H9 (cell line): ENCODE data around the gene JAK1. TPM values are rescaled to one million over a fixed set of nuclear protein-coding genes. Genes with fewer than 3 reads are reported as not detected.

Experiments used
- DNase-seq: peaks from one replicate; pipeline ENCODE4 v3.0.0-alpha.2; 2017
- H2AFZ ChIP-seq: one replicate; pipeline ENCODE4 v1.6.1; 2013; ENCODE audit warnings: mild to moderate bottlenecking, low read length, control low read depth, moderate library complexity
- H2AK5ac ChIP-seq: 2 replicates; pipeline ENCODE4 v1.6.1; 2013; ENCODE audit warnings: low read length, control low read depth, mixed read lengths; ENCODE audit not compliant: insufficient read length
- H2BK120ac ChIP-seq: one replicate; pipeline ENCODE4 v1.6.1; 2013; ENCODE audit warnings: low read depth, mild to moderate bottlenecking, low read length, control low read depth, inconsistent platforms; ENCODE audit not compliant: poor library complexity, severe bottlenecking
- H2BK12ac ChIP-seq: 2 replicates; pipeline ENCODE4 v1.6.1; 2013; ENCODE audit warnings: low read length, control low read depth, mixed read lengths, low read depth; ENCODE audit not compliant: insufficient read length
- H2BK15ac ChIP-seq: 2 replicates; pipeline ENCODE4 v1.6.1; 2013; ENCODE audit warnings: low read depth, low read length, control low read depth
- H2BK20ac ChIP-seq: one replicate; pipeline ENCODE4 v1.6.1; 2013; ENCODE audit warnings: low read depth, mild to moderate bottlenecking, low read length, control low read depth, inconsistent platforms; ENCODE audit not compliant: poor library complexity, severe bottlenecking
- H2BK5ac ChIP-seq: 2 replicates; pipeline ENCODE4 v1.6.1; 2013; ENCODE audit warnings: low read length, control low read depth, mixed read lengths; ENCODE audit not compliant: insufficient read length
- H3K14ac ChIP-seq: 2 replicates; pipeline ENCODE4 v1.6.1; 2013; ENCODE audit warnings: low read length, control low read depth; ENCODE audit not compliant: insufficient read depth
- H3K18ac ChIP-seq: 2 replicates; pipeline ENCODE4 v1.6.1; 2013; ENCODE audit warnings: low read depth, mild to moderate bottlenecking, mixed read lengths, low read length, control low read depth; ENCODE audit not compliant: insufficient read length
- H3K23ac ChIP-seq: 2 replicates; pipeline ENCODE4 v1.6.1; 2013; ENCODE audit warnings: low read length, control low read depth, mixed read lengths, low read depth; ENCODE audit not compliant: insufficient read length
- H3K23me2 ChIP-seq: 2 replicates; pipeline ENCODE4 v1.6.1; 2013; ENCODE audit warnings: low read depth, mild to moderate bottlenecking, mixed read lengths, low read length, control low read depth; ENCODE audit not compliant: insufficient read length, poor library complexity, severe bottlenecking
- H3K27ac ChIP-seq: 2 replicates; pipeline ENCODE4 v1.5.1; 2013; ENCODE audit warnings: low read length, control low read depth, mixed read lengths, low read depth; ENCODE audit not compliant: insufficient read length
- H3K27me3 ChIP-seq: 2 replicates; pipeline ENCODE4 v1.6.1; 2013; ENCODE audit warnings: low read length, control low read depth, inconsistent platforms; ENCODE audit not compliant: insufficient read depth
- H3K4ac ChIP-seq: 2 replicates; pipeline ENCODE4 v1.6.1; 2013; ENCODE audit warnings: low read depth, mild to moderate bottlenecking, control low read depth, inconsistent platforms, low read length, moderate library complexity
- H3K4me1 ChIP-seq: 2 replicates; pipeline ENCODE4 v1.6.1; 2013; ENCODE audit warnings: low read length, control low read depth, inconsistent platforms; ENCODE audit not compliant: insufficient read depth
- H3K4me2 ChIP-seq: 2 replicates; pipeline ENCODE4 v1.6.1; 2013; ENCODE audit warnings: low read length, control low read depth, mixed read lengths; ENCODE audit not compliant: insufficient read length, insufficient read depth
- H3K56ac ChIP-seq: 2 replicates; pipeline ENCODE4 v1.6.1; 2013; ENCODE audit warnings: low read depth, mild to moderate bottlenecking, mixed read lengths, low read length, control low read depth; ENCODE audit not compliant: insufficient read length
- H3K79me1 ChIP-seq: 2 replicates; pipeline ENCODE4 v1.6.1; 2013; ENCODE audit warnings: low read depth, mild to moderate bottlenecking, moderate library complexity, low read length, control low read depth, inconsistent platforms; ENCODE audit not compliant: insufficient read depth, poor library complexity, severe bottlenecking
- H3K79me2 ChIP-seq: 2 replicates; pipeline ENCODE4 v1.6.1; 2013; ENCODE audit warnings: low read length, control low read depth, inconsistent platforms; ENCODE audit not compliant: insufficient read depth
- H3K9ac ChIP-seq: 2 replicates; pipeline ENCODE4 v1.6.1; 2013; ENCODE audit warnings: low read length, control low read depth, mixed read lengths; ENCODE audit not compliant: insufficient read length; ENCODE audit errors: extremely low read depth
- H3K9me3 ChIP-seq: one replicate; pipeline ENCODE4 v1.6.1; 2013; ENCODE audit warnings: low read depth, low read length, inconsistent platforms; ENCODE audit not compliant: control insufficient read depth
- H3T11ph ChIP-seq: one replicate; pipeline ENCODE4 v1.6.1; 2013; ENCODE audit warnings: mild to moderate bottlenecking, low read length, control low read depth, inconsistent platforms
- H4K20me1 ChIP-seq: one replicate; pipeline ENCODE4 v1.6.1; 2013; ENCODE audit not compliant: control insufficient read depth, insufficient read length, insufficient read depth
- H4K5ac ChIP-seq: 2 replicates; pipeline ENCODE4 v1.6.1; 2013; ENCODE audit warnings: low read depth, mild to moderate bottlenecking, mixed read lengths, low read length, control low read depth; ENCODE audit not compliant: insufficient read length
- H4K8ac ChIP-seq: replicated peaks from 2 replicates; pipeline ENCODE4 v1.6.1; 2013; ENCODE audit warnings: low read length, control low read depth, mixed read lengths, low read depth; ENCODE audit not compliant: insufficient read length
- H4K91ac ChIP-seq: 2 replicates; pipeline ENCODE4 v1.6.1; 2013; ENCODE audit warnings: low read depth, mild to moderate bottlenecking, moderate library complexity, mixed read lengths, low read length, control low read depth; ENCODE audit not compliant: insufficient read length
- H3K27ac Mint-ChIP-seq, 3 experiments: 2 replicates in 2 of 3; 3 replicates in 1 of 3; pipeline ENCODE4 v1.8.0; 2020 to 2021; ENCODE audit warnings: mixed read lengths in 3 of 3, mild to moderate bottlenecking in 1 of 3, moderate library complexity in 1 of 3
- H3K27me3 Mint-ChIP-seq: 2 replicates; pipeline ENCODE4 v1.8.0; 2021; ENCODE audit warnings: low read depth, mild to moderate bottlenecking, moderate library complexity, mixed read lengths
- H3K36me3 Mint-ChIP-seq, 3 experiments: 2 replicates in 2 of 3; 3 replicates in 1 of 3; pipeline ENCODE4 v1.8.0; 2020 to 2021; ENCODE audit warnings: low read depth in 3 of 3, mixed read lengths in 3 of 3; ENCODE audit not compliant: insufficient read depth in 1 of 3
- H3K4me1 Mint-ChIP-seq, 2 experiments: 2 replicates each; pipeline ENCODE4 v1.8.0; 2020; ENCODE audit warnings: mixed read lengths in 2 of 2
- H3K4me3 Mint-ChIP-seq, 2 experiments: 2 replicates in 1 of 2; 3 replicates in 1 of 2; pipeline ENCODE4 v1.8.0; 2020 to 2021; ENCODE audit warnings: mild to moderate bottlenecking in 2 of 2, mixed read lengths in 2 of 2, moderate library complexity in 1 of 2
- H3K9me3 Mint-ChIP-seq, 2 experiments: 2 replicates in 1 of 2; 3 replicates in 1 of 2; pipeline ENCODE4 v1.8.0; 2020; ENCODE audit warnings: mild to moderate bottlenecking in 2 of 2, mixed read lengths in 2 of 2, moderate library complexity in 1 of 2
- WGBS: extraction: QIAGEN DNeasy Blood & Tissue Kit; methylation state at CpG from one replicate; pipeline ENCODE4 v1.1.7; 2013; ENCODE audit warnings: missing lambda C conversion rate, low lambda C conversion rate, mixed read lengths; ENCODE audit not compliant: insufficient read length; ENCODE audit errors: extremely low coverage; 5-methylcytosine and 5-hydroxymethylcytosine counted together
- total RNA-seq: library from RNA; stranded (reverse); gene quantifications from 2 replicates; pipeline ENCODE4 v1.2.1, GENCODE V29; 2021
- TF ChIP-seq, protein P1 (sequence below): fragments of 200-600 bp; sonication (generic); conservative IDR thresholded peaks from 3 replicates; pipeline ENCODE4 v1.8.0; 2021; ENCODE audit warnings: antibody characterized with exemption, mild to moderate bottlenecking

Gene JAK1
- total RNA-seq, 1 experiment from 2014 or later = 12.8 TPM

DNA sequence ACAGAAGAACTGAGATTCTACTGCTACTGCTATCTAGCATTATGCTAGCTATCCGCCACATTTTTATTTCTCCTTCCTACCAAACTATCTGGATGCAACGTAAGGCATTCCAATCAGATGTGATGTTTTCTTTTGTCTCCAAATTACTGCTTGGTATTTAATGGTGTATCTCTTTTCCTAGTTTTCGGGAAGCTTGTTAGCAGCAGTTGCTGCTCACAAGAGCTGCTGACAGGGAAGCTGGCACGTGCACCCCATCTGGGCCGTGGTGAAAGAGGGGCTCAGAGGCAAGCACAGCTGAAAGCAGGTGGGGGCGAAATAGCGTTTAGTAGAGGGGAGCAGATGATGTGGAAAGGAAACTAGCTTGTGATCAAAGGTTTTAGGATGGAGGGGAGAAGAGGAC, 57.3 kb downstream of the JAK1 start:
- no peak overlapping the region for H3K4me2 ChIP-seq
- H3K9me3 ChIP-seq = no peaks in the 10 kb centered on the region
- no peak for DNase-seq
- Mint-ChIP-seq H3K27ac (peak overlapping the region in 2 of 3 experiments; percentile 19 to 42; a peak in 2 of 7 replicates), H3K27me3 (peaks cover 2% of the 10 kb centered on the region; the same call in 1 of the 2 replicates), H3K4me1 (peaks cover 9 to 12% of the 10 kb centered on the region in 2 experiments), H3K36me3 (no peaks in the 10 kb centered on the region), H3K4me3 (no peak overlapping the region), H3K9me3 (no peaks in the 10 kb centered on the region)
- H3K27ac ChIP-seq = no peak overlapping the region
- no peak overlapping the region; the same call in 1 of the 2 replicates for H3K14ac ChIP-seq
- no CpG with 5 or more reads among the region's 7 CpGs for WGBS
- H4K5ac ChIP-seq = no peak overlapping the region
- H3K27me3 ChIP-seq = no peaks in the 10 kb centered on the region
- H3T11ph ChIP-seq = no peak overlapping the region
- no peak overlapping the region for H3K23ac ChIP-seq
- no peak overlapping the region for H3K4ac ChIP-seq
- H2AK5ac ChIP-seq = no peak overlapping the region
- H4K20me1 ChIP-seq = no peaks in the 10 kb centered on the region
- no peak overlapping the region for H2BK15ac ChIP-seq
- H3K4me1 ChIP-seq = no peaks in the 10 kb centered on the region; the same call in 1 of the 2 replicates
- no peak overlapping the region for H2BK20ac ChIP-seq
- no peak overlapping the region for H3K18ac ChIP-seq
- no peak overlapping the region for H3K9ac ChIP-seq
- TF ChIP-seq, protein P1, sequence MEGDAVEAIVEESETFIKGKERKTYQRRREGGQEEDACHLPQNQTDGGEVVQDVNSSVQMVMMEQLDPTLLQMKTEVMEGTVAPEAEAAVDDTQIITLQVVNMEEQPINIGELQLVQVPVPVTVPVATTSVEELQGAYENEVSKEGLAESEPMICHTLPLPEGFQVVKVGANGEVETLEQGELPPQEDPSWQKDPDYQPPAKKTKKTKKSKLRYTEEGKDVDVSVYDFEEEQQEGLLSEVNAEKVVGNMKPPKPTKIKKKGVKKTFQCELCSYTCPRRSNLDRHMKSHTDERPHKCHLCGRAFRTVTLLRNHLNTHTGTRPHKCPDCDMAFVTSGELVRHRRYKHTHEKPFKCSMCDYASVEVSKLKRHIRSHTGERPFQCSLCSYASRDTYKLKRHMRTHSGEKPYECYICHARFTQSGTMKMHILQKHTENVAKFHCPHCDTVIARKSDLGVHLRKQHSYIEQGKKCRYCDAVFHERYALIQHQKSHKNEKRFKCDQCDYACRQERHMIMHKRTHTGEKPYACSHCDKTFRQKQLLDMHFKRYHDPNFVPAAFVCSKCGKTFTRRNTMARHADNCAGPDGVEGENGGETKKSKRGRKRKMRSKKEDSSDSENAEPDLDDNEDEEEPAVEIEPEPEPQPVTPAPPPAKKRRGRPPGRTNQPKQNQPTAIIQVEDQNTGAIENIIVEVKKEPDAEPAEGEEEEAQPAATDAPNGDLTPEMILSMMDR = no peak
- no peak overlapping the region for H4K8ac ChIP-seq
- H3K56ac ChIP-seq = no peak overlapping the region
- H2AFZ ChIP-seq = no peak overlapping the region
- H3K79me2 ChIP-seq = peaks cover 3% of the 10 kb centered on the region; the same call in 1 of the 2 replicates
- no peak overlapping the region for H2BK120ac ChIP-seq
- no peaks in the 10 kb centered on the region for H3K23me2 ChIP-seq
- H2BK5ac ChIP-seq = no peak overlapping the region
- H2BK12ac ChIP-seq = no peak overlapping the region
- H4K91ac ChIP-seq = no peak overlapping the region
- H3K79me1 ChIP-seq = no peaks in the 10 kb centered on the region
